Gastroesophageal sphincter (tissue), 3 donors: ENCODE measurements around the gene SGMS2.

ENCODE experiments used
- CTCF ChIP-seq, 4 experiments: fragments of 200-600 bp in 2 of 4; fragments of 450-650 bp in 2 of 4; sonication (generic) in 1 of 4; IDR thresholded peaks; one replicate each; pipeline ENCODE4 v1.5.1; 2017 to 2019; ENCODE audit warnings: antibody characterized with exemption in 4 of 4, mild to moderate bottlenecking in 2 of 4, moderate library complexity in 2 of 4
- POLR2AphosphoS5 ChIP-seq: sonication (generic); formaldehyde crosslinking; IDR thresholded peaks from one replicate; pipeline ENCODE4 v1.6.1; 2017; ENCODE audit warnings: antibody characterized with exemption

GRCh38 chr4:107791902-107792301, 32.8 kb upstream of the SGMS2 start:
- TF ChIP-seq CTCF (IDR thresholded peaks at IDR 0.05) (no peak), POLR2AphosphoS5 (no peak)
